CD14-positive monocyte (primary cell): Measurements from ENCODE around the gene IKZF1. TPM values are rescaled to one million over a fixed set of nuclear protein-coding genes. Genes with fewer than 3 reads are reported as not detected.
A peak's percentile ranks its signal among the peaks of the same experiment; 100 is the strongest.

ENCODE experiments used
- DNase-seq, 3 donors: peaks; one replicate each; pipeline ENCODE4 v3.0.0-alpha.2; 2011 to 2022
- H2AFZ ChIP-seq: 2 replicates; pipeline ENCODE4 v1.6.0; 2012; ENCODE audit warnings: mild to moderate bottlenecking, low read depth, low read length, inconsistent platforms; ENCODE audit not compliant: insufficient read depth, poor library complexity, severe bottlenecking
- H3K27ac ChIP-seq, 2 donors: 1 replicate in 1 of 2; 2 replicates in 1 of 2; pipeline ENCODE4 v1.5.1; 2012 to 2013; ENCODE audit warnings: low read length in 2 of 2, control low read depth in 1 of 2, inconsistent platforms in 1 of 2, low read depth in 1 of 2, mild to moderate bottlenecking in 1 of 2
- H3K27me3 ChIP-seq, 2 donors: one replicate each; pipeline versions ENCODE4 v1.6.0 to v1.6.1; 2011 to 2013; ENCODE audit warnings: low read length in 2 of 2; ENCODE audit not compliant: control insufficient read depth in 2 of 2, insufficient read depth in 2 of 2
- H3K36me3 ChIP-seq, 2 donors: replicated peaks in 1 of 2; 1 replicate in 1 of 2; 2 replicates in 1 of 2; pipeline versions ENCODE4 v1.5.1 to v1.6.1; 2012 to 2013; ENCODE audit warnings: low read length in 2 of 2, control low read depth in 1 of 2, inconsistent platforms in 1 of 2, mild to moderate bottlenecking in 1 of 2; ENCODE audit not compliant: insufficient read depth in 2 of 2, control insufficient read depth in 1 of 2
- H3K4me1 ChIP-seq, 2 donors: 1 replicate in 1 of 2; 2 replicates in 1 of 2; pipeline versions ENCODE4 v1.5.1 to v1.6.1; 2012 to 2013; ENCODE audit warnings: low read length in 2 of 2, control low read depth in 1 of 2, inconsistent platforms in 1 of 2, mild to moderate bottlenecking in 1 of 2, moderate library complexity in 1 of 2; ENCODE audit not compliant: insufficient read depth in 2 of 2, control insufficient read depth in 1 of 2
- H3K4me2 ChIP-seq: replicated peaks from 2 replicates; pipeline ENCODE3; 2012; ENCODE audit warnings: low read length, moderate library complexity, mild to moderate bottlenecking; ENCODE audit not compliant: poor library complexity, severe bottlenecking; ENCODE audit errors: extremely low read depth
- H3K4me3 ChIP-seq, 3 experiments: fragments of 200-600 bp in 1 of 3; sonication (generic) in 1 of 3; replicated peaks in 1 of 3; 1 replicate in 2 of 3; 2 replicates in 1 of 3; pipeline ENCODE4 v1.5.1; 2011 to 2013; ENCODE audit warnings: low read length in 3 of 3, mild to moderate bottlenecking in 3 of 3, control low read depth in 2 of 3, low read depth in 2 of 3, inconsistent platforms in 1 of 3, moderate library complexity in 1 of 3
- H3K79me2 ChIP-seq: 2 replicates; pipeline ENCODE4 v1.6.0; 2012; ENCODE audit warnings: mild to moderate bottlenecking, control low read depth, inconsistent platforms, low read length, moderate library complexity; ENCODE audit not compliant: insufficient read depth
- H3K9ac ChIP-seq: 2 replicates; pipeline ENCODE4 v1.6.0; 2017; ENCODE audit warnings: low read length, mild to moderate bottlenecking; ENCODE audit not compliant: insufficient read depth, poor library complexity, severe bottlenecking
- H3K9me3 ChIP-seq, 2 donors: replicated peaks in 1 of 2; 1 replicate in 1 of 2; 2 replicates in 1 of 2; pipeline versions ENCODE4 v1.5.1 to v1.6.1; 2012 to 2013; ENCODE audit warnings: low read length in 2 of 2, control low read depth in 1 of 2; ENCODE audit not compliant: control insufficient read depth in 1 of 2, insufficient read depth in 1 of 2
- H4K20me1 ChIP-seq: 2 replicates; pipeline ENCODE4 v1.6.0; 2012; ENCODE audit warnings: mild to moderate bottlenecking, low read length, control low read depth, moderate library complexity; ENCODE audit not compliant: insufficient read depth
- H3K27ac Mint-ChIP-seq, 7 donors: one replicate each; pipeline ENCODE4 v1.8.0; 2020; ENCODE audit warnings: mild to moderate bottlenecking in 7 of 7, mixed read lengths in 7 of 7, moderate library complexity in 6 of 7, inconsistent platforms in 2 of 7
- H3K27me3 Mint-ChIP-seq, 3 donors: one replicate each; pipeline ENCODE4 v1.8.0; 2021 to 2022; ENCODE audit warnings: low read depth in 3 of 3, mild to moderate bottlenecking in 3 of 3, mixed read lengths in 3 of 3, moderate library complexity in 3 of 3, inconsistent platforms in 1 of 3
- H3K36me3 Mint-ChIP-seq, 2 donors: one replicate each; pipeline ENCODE4 v1.8.0; 2020; ENCODE audit warnings: mixed read lengths in 2 of 2, inconsistent platforms in 1 of 2, mild to moderate bottlenecking in 1 of 2
- H3K4me1 Mint-ChIP-seq: one replicate; pipeline ENCODE4 v1.8.0; 2020; ENCODE audit warnings: mild to moderate bottlenecking, mixed read lengths
- H3K4me3 Mint-ChIP-seq, 2 donors: one replicate each; pipeline ENCODE4 v1.8.0; 2020; ENCODE audit warnings: mild to moderate bottlenecking in 2 of 2, mixed read lengths in 2 of 2, moderate library complexity in 1 of 2
- H3K9me3 Mint-ChIP-seq, 7 donors: one replicate each; pipeline ENCODE4 v1.8.0; 2020 to 2022; ENCODE audit warnings: mixed read lengths in 7 of 7, mild to moderate bottlenecking in 6 of 7, moderate library complexity in 6 of 7, inconsistent platforms in 2 of 7
- CTCF ChIP-seq: fragments of 200-600 bp; IDR thresholded peaks from one replicate; pipeline ENCODE4 v1.8.0; 2022; ENCODE audit warnings: antibody characterized with exemption, mild to moderate bottlenecking
- WGBS: methylation state at CpG from one replicate; pipeline ENCODE4 v1.1.5; 2013; ENCODE audit warnings: missing lambda C conversion rate; ENCODE audit not compliant: insufficient coverage; 5-methylcytosine and 5-hydroxymethylcytosine counted together
- intact Hi-C, 2 donors: fragments of 100-400 bp; cut with micrococcal nuclease; formaldehyde crosslinking; loops; one replicate each; pipeline versions ENCODE4 v1.15.0 to v1.15.1; 2023
- polyA plus RNA-seq, 3 donors: library from polyadenylated mRNA; depleted of rRNA in 1 of 3; unstranded in 2 of 3; stranded (reverse) in 1 of 3; fragments of 300-500 nt in 2 of 3; fragments of >200 nt in 1 of 3; fragmentation: Illumina TruSeq in 2 of 3; gene quantifications; 1 replicate in 2 of 3; 2 replicates in 1 of 3; pipeline ENCODE4 v1.2.3, GENCODE V29; 2012 to 2021

Gene IKZF1
- polyA plus RNA-seq, 3 donors, result 38.4 to 130 (median 80.2) TPM

- WGBS, result 0% methylated on average over 2 of the region's 3 CpGs
- peaks cover 1% of the 10 kb centered on the region for H3K4me1 Mint-ChIP-seq
These were observed 26.2 kb downstream of the IKZF1 start for GRCh38 chr7:50330696-50331095.

DNA sequence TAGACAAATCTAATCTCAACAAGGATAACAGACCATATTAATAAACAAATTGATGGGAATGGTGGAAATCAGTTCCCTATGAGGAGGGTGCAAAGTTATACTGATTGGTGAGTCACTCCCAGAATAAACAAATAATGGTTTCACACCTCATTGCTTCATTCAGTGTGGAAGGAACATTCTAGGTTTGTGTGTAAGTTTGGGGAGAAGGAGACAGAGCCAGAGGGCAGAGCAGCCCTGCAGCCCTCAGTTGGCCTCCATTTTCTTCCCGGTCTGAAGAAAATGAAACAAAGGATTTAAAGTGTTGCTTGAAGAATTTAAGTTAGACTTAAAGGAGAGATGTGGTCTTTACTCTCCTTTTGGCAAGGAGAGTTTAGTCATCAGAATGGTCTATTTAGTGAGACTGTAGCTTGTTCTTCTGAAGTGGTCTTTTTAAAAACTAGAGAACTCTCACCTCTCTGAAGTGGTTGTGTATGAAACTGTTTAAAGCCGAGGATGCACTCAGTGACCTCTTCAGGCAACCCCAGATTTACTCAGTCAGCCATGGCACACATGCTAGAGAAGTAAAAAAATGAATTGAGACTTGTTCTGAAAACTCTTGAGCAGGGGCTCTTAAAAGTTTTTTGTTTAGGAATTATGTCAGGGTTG lies 27.2 kb downstream of the IKZF1 start:
- no peak for DNase-seq
- H3K9me3 Mint-ChIP-seq, result peaks cover 0 to 2% (median 0%) of the 10 kb centered on the region in 7 donors
- Histone ChIP-seq H3K36me3 (peaks cover 59 to 91% of the 10 kb centered on the region in 2 donors), H3K27ac (peak overlapping the region in 1 of 2 donors; percentile 80), H3K27me3 (no peaks in the 10 kb centered on the region), H3K4me3 (no peak overlapping the region), H4K20me1 (peaks cover 100% of the 10 kb centered on the region), H3K4me2 (no peak overlapping the region), H2AFZ (no peak overlapping the region), H3K9me3 (no peaks in the 10 kb centered on the region), H3K4me1 (peaks cover 55 to 78% of the 10 kb centered on the region in 2 donors), H3K9ac (no peak overlapping the region), H3K79me2 (peaks cover 100% of the 10 kb centered on the region)
- H3K27me3 Mint-ChIP-seq, result no peaks in the 10 kb centered on the region
- H3K36me3 Mint-ChIP-seq, result peaks cover 56 to 66% of the 10 kb centered on the region in 2 donors
- TF ChIP-seq CTCF, result no peak
- WGBS, result 100% methylated on average over 1 of the region's 2 CpGs
- no peak overlapping the region for H3K4me3 Mint-ChIP-seq
- peak overlapping the region in 5 of 7 donors; percentile 26 to 74 (median 68) for H3K27ac Mint-ChIP-seq
- intact Hi-C loops, result no loop called here
- H3K4me1 Mint-ChIP-seq, result peaks cover 7% of the 10 kb centered on the region

More at GRCh38 chr7:50330696-50331095, 26.2 kb downstream of the IKZF1 start:
- intact Hi-C loops, result no loop called here
- Histone ChIP-seq H3K27me3 (no peaks in the 10 kb centered on the region), H3K27ac (peak overlapping the region; percentile 8 to 80), H3K4me3 (no peak overlapping the region), H3K9ac (no peak overlapping the region), H3K79me2 (peaks cover 100% of the 10 kb centered on the region), H3K36me3 (peaks cover 64 to 94% of the 10 kb centered on the region in 2 donors), H4K20me1 (peaks cover 100% of the 10 kb centered on the region), H3K4me2 (peak overlapping the region; percentile 25), H3K9me3 (no peaks in the 10 kb centered on the region), H2AFZ (no peak overlapping the region), H3K4me1 (peaks cover 45 to 68% of the 10 kb centered on the region in 2 donors)
- H3K36me3 Mint-ChIP-seq, result peaks cover 59 to 68% of the 10 kb centered on the region in 2 donors
- no peaks in the 10 kb centered on the region for H3K27me3 Mint-ChIP-seq
- H3K9me3 Mint-ChIP-seq, result peaks cover 0 to 2% (median 0%) of the 10 kb centered on the region in 7 donors
- peak overlapping the region; percentile 68 to 88 (median 82) for H3K27ac Mint-ChIP-seq
- peak in 1 of 3 donors; percentile 41 for DNase-seq
- H3K4me3 Mint-ChIP-seq, result no peak overlapping the region
- no peak for TF ChIP-seq CTCF
